Breast epithelium (tissue), 3 donors: ENCODE results near the gene NBAS.

Experiments used
- CTCF ChIP-seq, 3 donors: fragments of 450-650 bp; IDR thresholded peaks; one replicate each; pipeline ENCODE4 v1.5.1; 2016 to 2017; ENCODE audit warnings: antibody characterized with exemption in 3 of 3, mild to moderate bottlenecking in 3 of 3, moderate library complexity in 3 of 3
- POLR2A ChIP-seq: fragments of 450-650 bp; IDR thresholded peaks from one replicate; pipeline ENCODE4 v1.6.1; 2016; ENCODE audit warnings: antibody characterized with exemption, mild to moderate bottlenecking, moderate library complexity
- POLR2AphosphoS5 ChIP-seq, 3 donors: sonication (generic); formaldehyde crosslinking; IDR thresholded peaks; one replicate each; pipeline ENCODE4 v1.6.1; 2017; ENCODE audit warnings: antibody characterized with exemption in 3 of 3

GRCh38 chr2:15472133-15472532, 89.0 kb downstream of the NBAS start:
- TF ChIP-seq POLR2A (no peak), CTCF (IDR thresholded peaks at IDR 0.05) (no peak), POLR2AphosphoS5 (IDR thresholded peaks at IDR 0.05) (no peak)
